ENCODE measurements around the gene TTC1.

The TTC1 gene

GRCh38 chr5:160082614-160083500 lies 73.9 kb downstream of the TTC1 start:
- TF ChIP-seq CTCF (conservative IDR thresholded peaks at IDR 0.05; ENCODE audit: low read depth), result no peak
- H3K27ac ChIP-seq, result no peak overlapping the region
- CTCF ChIA-PET, result interaction anchor here (0.6 to 1.3 kb wide), 3 partner anchors 185 to 411 kb away, joined by 3 to 6 read pairs (median 4); no protein-coding TSS in a partner anchor
- POLR2A ChIA-PET (ENCODE audit: low non-redundant PET), result no interaction called here
- peak; percentile 70 for DNase-seq (ENCODE audit: low spot score)

DNA sequence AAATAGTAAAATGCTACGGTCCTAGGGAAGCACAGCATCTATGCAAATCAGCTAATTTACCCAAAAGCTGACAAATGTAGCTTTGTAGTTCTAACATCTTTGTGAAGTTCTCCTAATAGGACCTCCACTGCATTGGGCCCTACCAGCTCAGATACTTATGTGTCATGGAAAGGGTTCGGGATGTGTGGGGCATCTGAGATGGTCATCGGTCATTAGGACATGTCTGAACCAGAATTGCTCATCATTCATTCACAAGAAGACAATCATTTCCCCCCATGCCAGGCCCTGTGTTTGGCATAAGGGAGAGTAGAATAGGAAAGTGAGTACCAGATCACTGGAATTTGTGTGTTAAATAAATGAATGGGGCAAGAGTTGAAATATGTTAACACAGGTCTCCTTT lies 74.6 kb downstream of the TTC1 start:
- TF ChIP-seq CTCF (conservative IDR thresholded peaks at IDR 0.05; ENCODE audit: low read depth), result no peak
- H3K27ac ChIP-seq, result no peak overlapping the region
- CTCF ChIA-PET, result interaction anchor here (0.7 to 1.3 kb wide), 3 partner anchors 62 to 411 kb away, joined by 3 to 6 read pairs (median 5); no protein-coding TSS in a partner anchor
- peak; percentile 70 for DNase-seq (ENCODE audit: low spot score)
- POLR2A ChIA-PET (ENCODE audit: low non-redundant PET), result no interaction called here

DNA sequence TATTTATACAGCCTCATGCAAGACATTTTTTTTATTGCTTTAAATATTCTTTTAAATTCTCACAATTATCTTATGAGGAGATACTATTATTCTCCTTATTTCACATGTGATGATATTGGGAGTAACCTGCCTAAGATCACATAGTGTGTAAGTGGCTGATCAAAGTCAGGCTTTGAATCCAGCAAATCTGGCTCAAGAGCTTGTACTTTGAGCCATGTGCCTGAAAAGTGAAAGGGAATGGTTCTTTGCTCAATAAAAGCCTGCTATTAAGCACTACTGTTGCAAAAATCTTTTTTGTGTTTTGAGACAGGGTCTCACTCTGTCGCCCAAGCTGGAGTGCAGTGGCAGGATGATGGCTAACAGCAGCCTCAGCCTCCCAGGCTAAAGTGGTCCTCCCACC lies 75.2 kb downstream of the TTC1 start:
- CTCF ChIA-PET, result interaction anchor here (1.1 kb wide), 1 partner anchor 62 kb away, joined by 5 read pairs; no protein-coding TSS in a partner anchor
- POLR2A ChIA-PET (ENCODE audit: low non-redundant PET), result no interaction called here

DNA sequence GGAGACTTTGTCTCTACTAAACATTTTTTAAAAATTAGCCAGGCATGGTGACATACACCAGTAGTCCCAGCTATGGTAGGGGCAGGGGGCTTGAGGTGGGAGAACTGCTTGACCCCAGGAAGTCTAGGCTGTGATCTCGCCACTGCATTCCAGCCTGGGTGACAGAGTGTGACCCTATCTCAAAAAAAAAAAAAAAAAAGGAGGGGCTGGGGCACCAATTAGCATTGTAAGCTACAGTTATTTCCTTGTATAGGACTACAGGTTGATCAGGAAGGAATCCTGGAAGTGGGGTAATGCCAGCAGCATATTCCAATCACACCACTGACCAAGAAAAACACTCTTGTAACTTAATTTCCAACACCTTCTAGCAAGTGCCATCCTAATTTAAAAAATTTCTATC lies 78.3 kb downstream of the TTC1 start:
- no peak for DNase-seq (ENCODE audit: low spot score)
- CTCF ChIA-PET, result interaction anchor here (1.1 kb wide), 1 partner anchor 28 kb away, joined by 3 read pairs; no protein-coding TSS in a partner anchor
- H3K27ac ChIP-seq, result no peak overlapping the region
- TF ChIP-seq CTCF (conservative IDR thresholded peaks at IDR 0.05; ENCODE audit: low read depth), result no peak
- POLR2A ChIA-PET (ENCODE audit: low non-redundant PET), result interaction anchor here (0.7 kb wide), 1 partner anchor 388 kb away, joined by 3 read pairs; no protein-coding TSS in a partner anchor

More for the DNA sequence above, 75.2 kb downstream of the TTC1 start:
- H3K27ac ChIP-seq, result peak overlapping the region; percentile 56
- no peak for DNase-seq (ENCODE audit: low spot score)
- TF ChIP-seq CTCF (conservative IDR thresholded peaks at IDR 0.05; ENCODE audit: low read depth), result no peak

DNA sequence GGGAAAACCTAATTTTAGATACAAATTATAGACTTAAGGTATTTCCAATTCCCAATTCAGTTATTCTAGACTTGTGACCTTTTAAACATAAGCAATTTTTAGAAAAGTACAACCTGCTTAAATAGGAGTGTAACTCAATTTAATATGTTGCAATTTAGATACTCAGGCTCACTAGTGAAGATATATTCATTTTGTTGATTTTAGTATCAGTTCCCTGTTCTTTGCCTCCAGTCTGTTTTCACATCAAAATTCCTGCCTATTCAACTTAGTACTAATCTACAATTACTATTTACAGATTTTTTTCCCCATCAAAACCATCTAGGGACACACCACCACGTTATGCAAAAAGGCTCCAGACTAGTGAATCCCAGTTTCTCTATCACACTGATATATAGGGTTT lies 79.9 kb downstream of the TTC1 start:
- no peak for TF ChIP-seq CTCF (conservative IDR thresholded peaks at IDR 0.05; ENCODE audit: low read depth)
- POLR2A ChIA-PET (ENCODE audit: low non-redundant PET), result no interaction called here
- no peak overlapping the region for H3K27ac ChIP-seq
- CTCF ChIA-PET, result interaction anchor here (0.7 kb wide), 1 partner anchor 134 kb away, joined by 3 read pairs; no protein-coding TSS in a partner anchor
- DNase-seq (ENCODE audit: low spot score), result no peak

DNA sequence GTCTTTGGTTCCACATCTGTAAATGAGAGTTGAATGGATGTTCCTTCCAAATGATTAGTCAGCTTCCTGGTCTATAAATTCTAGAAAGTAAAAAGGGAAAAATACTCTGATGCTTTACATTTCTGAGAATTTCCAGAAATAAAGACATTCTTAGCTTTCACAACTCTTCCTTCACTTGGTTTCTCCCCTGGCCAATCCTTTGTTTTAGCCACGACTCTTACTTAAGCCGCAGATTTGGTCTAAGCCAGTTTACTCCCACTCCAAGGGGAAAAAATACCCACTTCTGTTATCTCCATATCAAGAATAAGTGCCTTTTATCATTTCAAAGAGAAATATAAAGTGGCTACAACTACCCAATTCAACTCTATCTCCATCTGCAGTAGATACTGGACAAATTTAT lies 80.6 kb downstream of the TTC1 start:
- POLR2A ChIA-PET (ENCODE audit: low non-redundant PET), result no interaction called here
- CTCF ChIA-PET, result interaction anchor here (0.7 kb wide), 1 partner anchor 135 kb away, joined by 3 read pairs; no protein-coding TSS in a partner anchor
- no peak for DNase-seq (ENCODE audit: low spot score)
- TF ChIP-seq CTCF (conservative IDR thresholded peaks at IDR 0.05; ENCODE audit: low read depth), result no peak
- H3K27ac ChIP-seq, result no peak overlapping the region

Data from RWPE1 (cell line).